ENCODE data around the gene NOS3.

GRCh38 chr7:150959081-150959480 lies 31.7 kb upstream of the NOS3 start:
- TF ChIP-seq CTCF (IDR thresholded peaks at IDR 0.05), result no peak
- no peak for TF ChIP-seq POLR2A (IDR thresholded peaks at IDR 0.05)

Data from uterus (tissue), 2 donors.